GM12878 (cell line): Measurements from ENCODE around the gene CDK11A. TPM values are rescaled to one million over a fixed set of nuclear protein-coding genes. Genes with fewer than 3 reads are reported as not detected.
"Not testable (repeated sequence)": the region's sequence is repeated elsewhere in the genome, so short reads cannot be mapped to it uniquely, and the experiment has no call there.

ENCODE experiments used
- ATAC-seq: fragments of 200-7000 bp; cut with Tn5 transposase; 3 replicates; pipeline ENCODE4 v1.9.1; 2020; ENCODE audit warnings: mild to moderate bottlenecking, moderate library complexity
- BruUV-seq: library from RNA; stranded (reverse); fragments of 400-500 nt; replicated peaks from 2 replicates; lab custom pipeline; 2021; lab: Mats Ljungman, UMichigan
- CTCF ChIA-PET: fragments of 300-600 bp; sonication (Branson Sonifier 250); formaldehyde crosslinking; extraction: SDS; loops from one replicate; lab custom pipeline; 2021; ENCODE audit warnings: inconsistent platforms; lab: Yijun Ruan, JAX
- POLR2A ChIA-PET: fragments of 350-600 bp; formaldehyde crosslinking; extraction: SDS; loops from one replicate; lab custom pipeline; 2021; ENCODE audit warnings: inconsistent platforms; lab: Charles Lee
- RAD21 ChIA-PET: fragments of 300-600 bp; sonication (Branson Sonifier 250); formaldehyde crosslinking; loops from one replicate; lab custom pipeline; 2023; ENCODE audit warnings: antibody characterized with exemption; ENCODE audit not compliant: unreplicated experiment; lab: Charles Lee
- SMC1A ChIA-PET: fragments of 300-600 bp; sonication (Branson Sonifier 250); formaldehyde crosslinking; loops from one replicate; lab custom pipeline; 2023; ENCODE audit not compliant: unreplicated experiment, uncharacterized antibody; lab: Charles Lee
- DNase-seq: peaks from one replicate; pipeline ENCODE4 v3.0.0-alpha.2; 2011; ENCODE audit warnings: low read depth, low spot score
- FAIRE-seq: peaks from 3 replicates; lab custom pipeline; 2011; peaks lifted over from hg19 to GRCh38; lab: Jason Lieb, UNC
- H2AFZ ChIP-seq: 2 replicates; pipeline ENCODE4 v1.6.0; 2011; ENCODE audit warnings: low read depth, low read length, control low read depth; ENCODE audit not compliant: control insufficient read depth
- H3K27ac ChIP-seq: 2 replicates; pipeline ENCODE4 v1.5.1; 2011; ENCODE audit warnings: control low read depth; ENCODE audit not compliant: control insufficient read depth, insufficient read depth
- H3K27me3 ChIP-seq, 2 experiments: replicated peaks in 1 of 2; 2 replicates each; pipeline versions ENCODE4 v1.6.0 to v1.6.1; 2011; ENCODE audit warnings: low read length in 1 of 2; ENCODE audit not compliant: control insufficient read depth in 2 of 2, insufficient read depth in 2 of 2
- H3K36me3 ChIP-seq, 2 experiments: 2 replicates each; pipeline ENCODE4 v1.5.1; 2011; ENCODE audit warnings: low read length in 1 of 2; ENCODE audit not compliant: control insufficient read depth in 2 of 2, insufficient read depth in 2 of 2
- H3K4me1 ChIP-seq: 2 replicates; pipeline ENCODE4 v1.6.1; 2011; ENCODE audit warnings: mild to moderate bottlenecking, low read length, moderate library complexity, mixed read lengths; ENCODE audit not compliant: control insufficient read depth, insufficient read depth
- H3K4me2 ChIP-seq: 2 replicates; pipeline ENCODE4 v1.6.0; 2011; ENCODE audit warnings: control low read depth; ENCODE audit not compliant: control insufficient read depth, insufficient read depth
- H3K4me3 ChIP-seq: fragments of 200-600 bp; sonication (generic); 2 replicates; pipeline ENCODE4 v1.5.1; 2016
- H3K79me2 ChIP-seq: 2 replicates; pipeline ENCODE4 v1.6.0; 2011; ENCODE audit warnings: low read length; ENCODE audit not compliant: control insufficient read depth, insufficient read depth
- H3K9ac ChIP-seq: 2 replicates; pipeline ENCODE4 v1.8.0; 2011; ENCODE audit warnings: low read length, control low read depth, mixed read lengths; ENCODE audit not compliant: control insufficient read depth, insufficient read depth
- H3K9me3 ChIP-seq: replicated peaks from 3 replicates; pipeline ENCODE4 v1.5.1; 2011; ENCODE audit warnings: mild to moderate bottlenecking, low read length; ENCODE audit not compliant: control insufficient read depth, insufficient read depth
- H4K20me1 ChIP-seq: 2 replicates; pipeline ENCODE4 v1.6.0; 2011; ENCODE audit not compliant: control insufficient read depth, insufficient read depth
- WGBS: methylation state at CpG from one replicate; pipeline ENCODE4 v1.1.6; 2016; ENCODE audit warnings: low lambda C conversion rate; ENCODE audit not compliant: insufficient replicate concordance, insufficient coverage; ENCODE audit errors: missing lambda C conversion rate; 5-methylcytosine and 5-hydroxymethylcytosine counted together
- in situ Hi-C: fragments of 300-500 bp; cut with MboI; formaldehyde crosslinking; loops from 9 replicates; pipeline ENCODE4 v1.14.3; 2018; ENCODE audit warnings: mixed read lengths
- intact Hi-C: fragments of 100-400 bp; cut with micrococcal nuclease; formaldehyde crosslinking; loops from one replicate; pipeline ENCODE4 v1.14.2; 2022; ENCODE audit not compliant: unreplicated experiment
- polyA plus RNA-seq, 11 experiments: library from polyadenylated mRNA; depleted of rRNA in 4 of 11; unstranded in 6 of 11; stranded (reverse) in 5 of 11; fragments of >200 nt; fragmentation: Nextera tagmentation in 4 of 11; fragmentation: Illumina TruSeq in 1 of 11; extraction: Ambion mirVana in 4 of 11; extraction: Trizol in 1 of 11; gene quantifications; 1 replicate in 1 of 11; 2 replicates in 10 of 11; pipeline versions ENCODE4 v1.2.1 to v1.2.3, GENCODE V29; 2011 to 2016; ENCODE audit warnings: inconsistent platforms in 2 of 11, missing spikeins in 2 of 11, low read depth in 1 of 11
- total RNA-seq, 4 experiments: library from RNA; depleted of rRNA in 3 of 4; stranded (reverse); fragments of >200 nt in 3 of 4; fragmentation: Illumina TruSeq in 1 of 4; extraction: Trizol in 1 of 4; gene quantifications; 2 replicates each; pipeline versions ENCODE4 v1.2.1 to v1.2.3, GENCODE V29; 2013 to 2021

CDK11A gene
- total and polyA plus RNA-seq, 10 of the 15 experiments (the other 5 are each of a cell fraction or from before 2014, with no cell fraction given), result 5.1 to 46.0 (median 25.9) TPM

DNA sequence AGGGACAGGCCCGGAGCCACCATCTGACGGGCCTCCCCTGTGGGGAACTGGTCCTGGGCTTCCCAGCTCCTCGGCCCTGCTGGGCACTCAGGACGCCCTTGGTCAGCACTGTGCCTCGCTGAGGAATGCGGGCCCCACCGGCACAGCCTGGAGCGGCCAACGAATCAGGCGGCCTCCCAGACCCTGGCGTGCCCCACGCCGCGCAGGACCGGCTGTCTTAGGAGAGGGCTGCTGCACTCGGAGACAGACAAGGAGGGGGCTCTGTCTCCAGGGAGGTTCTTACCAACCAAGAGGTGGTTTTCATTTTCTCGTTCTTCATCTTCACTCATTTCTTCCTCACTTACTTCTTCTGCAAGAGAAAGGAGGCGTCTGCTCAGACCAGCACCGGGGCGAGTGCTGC lies 16.3 kb downstream of the CDK11A start:
- WGBS, result 98% methylated on average over 6 of the region's 20 CpGs
- POLR2A ChIA-PET, FAIRE-seq: not testable (repeated sequence)

DNA sequence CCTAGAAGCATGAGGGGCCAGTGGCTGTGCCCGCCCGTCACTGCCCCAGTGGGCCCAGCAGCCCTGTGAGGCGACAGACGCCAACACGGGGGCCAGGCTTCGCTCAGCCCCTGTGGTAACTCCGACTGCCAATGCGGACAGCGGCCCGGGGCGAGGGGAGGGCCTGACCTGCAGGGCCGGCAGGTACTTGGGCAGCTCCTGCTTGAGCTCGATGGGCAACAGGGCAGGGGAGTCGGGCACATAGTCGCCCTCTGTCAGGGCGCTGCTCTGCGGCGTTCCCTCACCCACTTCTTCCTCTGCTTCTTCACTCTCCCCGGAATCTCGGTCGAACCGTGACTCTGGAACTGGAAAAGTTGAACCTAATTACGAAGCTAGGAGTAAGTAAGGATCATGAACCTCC lies 16.9 kb downstream of the CDK11A start:
- H3K27ac ChIP-seq, FAIRE-seq, SMC1A ChIA-PET, H4K20me1 ChIP-seq, H3K9me3 ChIP-seq, intact Hi-C loops, H3K4me1 ChIP-seq, DNase-seq, H2AFZ ChIP-seq, H3K79me2 ChIP-seq, H3K9ac ChIP-seq, POLR2A ChIA-PET, H3K36me3 ChIP-seq, H3K4me2 ChIP-seq, ATAC-seq, RAD21 ChIA-PET, in situ Hi-C loops, CTCF ChIA-PET, H3K27me3 ChIP-seq, BruUV-seq, H3K4me3 ChIP-seq: not testable (repeated sequence)
- WGBS, result 100% methylated on average over 7 of the region's 23 CpGs

More for the DNA sequence above, 16.3 kb downstream of the CDK11A start:
- H3K36me3 ChIP-seq, H3K4me2 ChIP-seq, H3K9ac ChIP-seq, H3K27me3 ChIP-seq, RAD21 ChIA-PET, H3K27ac ChIP-seq, in situ Hi-C loops, SMC1A ChIA-PET, DNase-seq, H3K79me2 ChIP-seq, CTCF ChIA-PET, H3K9me3 ChIP-seq, H3K4me3 ChIP-seq, H4K20me1 ChIP-seq, H2AFZ ChIP-seq, BruUV-seq, intact Hi-C loops, H3K4me1 ChIP-seq, ATAC-seq: not testable (repeated sequence)

DNA sequence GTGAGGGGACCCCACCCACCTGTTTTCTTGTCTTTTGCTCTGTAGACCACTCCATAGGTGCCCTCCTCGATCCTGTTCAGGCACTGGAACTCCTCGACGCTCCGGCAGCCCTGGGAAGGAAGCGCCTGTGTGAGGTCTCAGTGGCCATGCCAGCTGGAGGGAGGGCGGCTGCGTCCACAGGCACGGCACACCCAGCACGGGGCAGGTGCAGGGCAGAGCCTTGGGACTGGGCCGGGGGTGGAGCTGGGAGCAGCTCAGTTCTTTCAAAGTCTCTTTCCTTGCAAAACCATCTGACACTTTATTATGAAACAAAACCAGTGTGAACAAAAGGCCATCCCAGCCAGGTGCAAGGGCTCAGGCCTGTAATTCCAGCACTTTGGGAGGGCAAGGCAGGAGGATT lies 18.5 kb downstream of the CDK11A start:
- intact Hi-C loops, H3K79me2 ChIP-seq, ATAC-seq, H3K36me3 ChIP-seq, H3K27ac ChIP-seq, DNase-seq, H2AFZ ChIP-seq, in situ Hi-C loops, H3K4me3 ChIP-seq, SMC1A ChIA-PET, H3K9ac ChIP-seq, CTCF ChIA-PET, H3K4me1 ChIP-seq, FAIRE-seq, H3K4me2 ChIP-seq, BruUV-seq, H3K27me3 ChIP-seq, H4K20me1 ChIP-seq, POLR2A ChIA-PET, RAD21 ChIA-PET, H3K9me3 ChIP-seq: not testable (repeated sequence)
- WGBS, result no CpG with 5 or more reads among the region's 10 CpGs

DNA sequence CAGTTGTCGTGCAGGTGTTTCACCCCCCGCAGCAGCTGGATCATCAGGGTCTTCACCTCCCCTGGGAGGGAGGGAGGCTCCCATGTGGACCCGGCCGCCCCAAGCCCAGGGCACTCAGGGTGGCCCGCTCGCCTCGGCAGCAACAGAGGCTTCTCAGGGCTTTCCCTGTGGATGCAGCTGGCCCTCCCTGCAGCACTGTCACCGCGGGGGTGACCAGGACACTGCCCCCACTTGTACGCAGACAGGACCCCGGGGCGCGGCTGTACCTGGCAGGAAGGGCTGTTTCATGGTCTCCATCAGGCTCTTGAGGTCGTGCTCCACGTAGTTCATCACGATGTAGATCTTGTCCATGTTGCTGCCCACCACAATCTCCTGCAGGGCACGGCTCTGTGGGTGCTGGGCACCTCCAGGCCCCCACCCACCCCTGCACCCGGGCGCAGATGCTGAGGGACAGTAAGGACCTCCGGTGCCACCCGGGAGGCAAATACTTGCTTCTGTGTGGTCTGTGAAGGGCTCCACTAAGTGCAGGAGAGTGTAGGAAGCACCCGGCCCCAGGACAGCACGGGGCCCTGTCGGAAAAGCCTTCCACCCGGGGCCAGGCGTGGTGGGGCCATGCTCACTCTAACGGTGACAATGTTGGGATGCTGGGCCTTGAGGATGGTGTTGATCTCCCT lies 19.7 kb downstream of the CDK11A start:
- H2AFZ ChIP-seq, POLR2A ChIA-PET, FAIRE-seq, H3K27me3 ChIP-seq, H3K36me3 ChIP-seq, BruUV-seq, DNase-seq, H3K4me3 ChIP-seq, intact Hi-C loops, H3K4me2 ChIP-seq, H3K9me3 ChIP-seq, ATAC-seq, H3K27ac ChIP-seq, H3K9ac ChIP-seq, RAD21 ChIA-PET, in situ Hi-C loops, H3K79me2 ChIP-seq, H4K20me1 ChIP-seq, H3K4me1 ChIP-seq, SMC1A ChIA-PET, CTCF ChIA-PET: not testable (repeated sequence)
- 93% methylated on average over 23 of the region's 27 CpGs for WGBS
